ENCODE results near the gene NOSTRIN. TPM values are rescaled to one million over a fixed set of nuclear protein-coding genes. Genes with fewer than 3 reads are reported as not detected.

NOSTRIN gene
- total and polyA plus RNA-seq, 2 donors (not counting 3 experiments of a cell fraction or from before 2014, with no cell fraction given): 0.03 to 0.75 TPM

DNA sequence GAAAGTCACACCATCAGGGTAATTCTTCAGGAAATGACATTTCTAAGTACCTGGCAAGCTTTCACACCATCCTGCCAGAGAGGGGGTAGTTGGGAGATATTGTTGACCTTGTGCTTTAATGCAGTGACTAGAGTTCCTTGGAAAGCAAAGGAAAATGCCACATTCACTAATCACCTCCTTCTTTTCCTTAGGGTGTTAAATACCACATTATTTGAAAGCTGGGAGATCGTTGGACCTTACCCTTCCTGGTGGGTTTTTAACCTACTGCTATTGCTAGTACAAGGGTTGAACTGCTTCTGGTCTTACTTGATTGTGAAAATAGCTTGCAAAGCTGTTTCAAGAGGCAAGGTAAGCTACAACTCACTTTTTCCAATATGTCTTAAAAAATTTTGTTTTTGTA lies 37.0 kb upstream of the NOSTRIN start:
- Histone ChIP-seq H3K9me3 (replicated peaks; ENCODE audit: control insufficient read depth, insufficient read depth, low read length) (no peaks in the 10 kb centered on the region), H3K4me1 (ENCODE audit: control insufficient read depth, extremely low read depth, insufficient read depth, low read length) (no peaks in the 10 kb centered on the region), H3K4me2 (ENCODE audit: insufficient read depth, low read length) (no peak overlapping the region), H3K36me3 (ENCODE audit: control insufficient read depth in 2 of 2, extremely low read depth in 1 of 2, insufficient read depth in 2 of 2, low read length in 2 of 2) (no peaks in the 10 kb centered on the region), H3K79me2 (ENCODE audit: control insufficient read depth, insufficient read depth, low read length) (no peaks in the 10 kb centered on the region), H3K27me3 (ENCODE audit: control insufficient read depth in 2 of 2, insufficient read depth in 2 of 2, low read length in 2 of 2) (no peaks in the 10 kb centered on the region), H3K27ac (ENCODE audit: insufficient read depth, low read depth, low read length) (no peak overlapping the region), H4K20me1 (replicated peaks; ENCODE audit: control insufficient read depth, extremely low read depth, insufficient read depth, low read length) (no peaks in the 10 kb centered on the region), H3K4me3 (replicated peaks in 1 of 3; ENCODE audit: insufficient read depth in 1 of 3, low read depth in 1 of 3, low read length in 3 of 3) (no peak overlapping the region), H3K9ac (replicated peaks; ENCODE audit: extremely low read depth, insufficient read depth, low read length) (no peak overlapping the region), H3K9me1 (replicated peaks; ENCODE audit: control insufficient read depth, extremely low read depth, insufficient read depth, low read length) (no peaks in the 10 kb centered on the region), H2AFZ (ENCODE audit: low read depth, low read length) (no peak overlapping the region)
- FAIRE-seq: no peak
- ChIA-PET POLR2A (no interaction called here), CTCF (interaction anchor here (1.0 to 2.9 kb wide), 2 partner anchors 9 to 418 kb away, joined by 3 to 15 read pairs; no protein-coding TSS in a partner anchor)
- DNase-seq (ENCODE audit: low read depth, low spot score): no peak
- intact Hi-C loops (cut with micrococcal nuclease): no loop called here
- no TSS peak for BruUV-seq (replicated peaks)
- dilution Hi-C loops (cut with MboI; ENCODE audit: extremely low pct_ligation_motif_present, low sequenced_read_pairs): no loop called here
- TF ChIP-seq MYC (IDR thresholded peaks at IDR 0.05; ENCODE audit: low read depth, low read length) (no peak), POLR2AphosphoS5 (IDR thresholded peaks at IDR 0.05; ENCODE audit: insufficient read depth, low read depth, low read length) (no peak), EZH2 (IDR thresholded peaks at IDR 0.05; ENCODE audit: borderline replicate concordance, low read depth, low read length, severe bottlenecking) (no peak), CTCF (IDR thresholded peaks at IDR 0.05; ENCODE audit: extremely low read depth in 1 of 2, insufficient read depth in 1 of 2, low read depth in 1 of 2, low read length in 2 of 2) (no peak), JUN (IDR thresholded peaks at IDR 0.05; ENCODE audit: borderline replicate concordance, insufficient read depth, insufficient read length, low read depth) (no peak), FOS (IDR thresholded peaks at IDR 0.05; ENCODE audit: borderline replicate concordance, insufficient read depth, low read length) (no peak), POLR2A (IDR thresholded peaks at IDR 0.05; ENCODE audit: low read depth, low read length) (no peak), GATA2 (IDR thresholded peaks at IDR 0.05; ENCODE audit: insufficient read depth, insufficient read length, low read depth, low read length) (no peak)
- TF ChIP-seq, protein P1, sequence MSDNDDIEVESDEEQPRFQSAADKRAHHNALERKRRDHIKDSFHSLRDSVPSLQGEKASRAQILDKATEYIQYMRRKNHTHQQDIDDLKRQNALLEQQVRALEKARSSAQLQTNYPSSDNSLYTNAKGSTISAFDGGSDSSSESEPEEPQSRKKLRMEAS (IDR thresholded peaks at IDR 0.05; ENCODE audit: insufficient read depth, insufficient read length): no peak
